Suppressor macrophage (primary cell): ENCODE results near the gene AMBRA1.

ENCODE experiments used
- DNase-seq, 4 experiments: peaks; one replicate each; pipeline ENCODE4 v3.0.0-alpha.2; 2020 to 2022

The AMBRA1 gene

DNA sequence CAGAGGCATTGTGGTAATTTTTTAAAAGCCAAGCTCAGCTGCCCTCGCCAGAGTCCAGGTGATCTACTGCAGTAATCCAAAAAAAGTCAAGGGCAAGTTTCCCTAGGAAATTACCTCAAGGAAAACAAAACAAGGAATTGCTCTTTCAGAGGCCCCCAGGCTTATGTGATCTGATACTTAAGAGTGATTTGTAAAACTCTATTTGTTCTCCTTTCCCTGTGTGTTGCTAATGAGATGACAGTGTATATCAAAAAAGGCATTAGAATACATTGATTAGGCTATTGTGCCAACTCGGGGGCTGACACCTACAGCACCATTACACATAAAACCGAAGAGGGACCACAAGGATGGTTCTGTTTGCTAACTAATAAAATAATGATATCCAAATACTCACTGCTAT is 157.7 kb downstream of the AMBRA1 start:
- no peak for DNase-seq

DNA sequence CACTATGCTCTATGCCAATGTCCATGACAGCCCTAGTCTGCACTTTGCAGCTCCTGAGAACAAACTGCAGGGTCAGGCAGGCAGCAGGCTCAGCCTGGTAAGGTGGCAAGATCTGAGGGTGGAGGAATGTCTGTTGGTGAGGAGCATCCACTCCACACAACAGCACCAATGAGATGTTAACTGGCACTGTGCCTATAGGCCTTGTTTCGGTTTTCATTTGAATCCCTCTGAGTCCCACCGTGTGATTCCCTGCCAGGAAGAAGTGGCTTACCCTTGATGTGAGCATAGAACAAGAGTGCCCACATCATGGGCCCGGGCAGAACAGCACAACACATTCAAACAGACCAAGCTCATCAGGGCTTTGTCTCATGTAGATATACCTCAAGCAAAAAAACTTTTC is 158.1 kb downstream of the AMBRA1 start:
- DNase-seq, result no peak

DNA sequence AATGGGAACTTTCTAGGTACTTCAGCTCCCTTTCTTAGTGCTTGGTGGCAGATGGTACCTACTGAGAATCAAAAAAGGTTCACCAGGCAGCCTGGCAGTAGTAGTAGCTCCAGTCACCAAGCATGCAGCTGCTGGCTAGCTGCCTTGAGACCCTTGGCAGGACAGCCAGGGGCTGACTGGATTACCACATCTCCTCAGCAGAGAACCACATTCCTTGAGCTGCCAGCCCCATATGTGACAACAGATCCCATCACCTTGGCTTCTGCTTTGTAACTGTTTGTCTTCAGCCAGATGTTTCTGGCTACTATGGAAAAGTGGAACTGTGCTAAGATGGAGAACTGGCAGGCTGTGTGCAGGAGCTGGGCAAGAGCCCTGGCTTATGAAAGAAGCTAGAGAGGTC is 162.6 kb downstream of the AMBRA1 start:
- no peak for DNase-seq

DNA sequence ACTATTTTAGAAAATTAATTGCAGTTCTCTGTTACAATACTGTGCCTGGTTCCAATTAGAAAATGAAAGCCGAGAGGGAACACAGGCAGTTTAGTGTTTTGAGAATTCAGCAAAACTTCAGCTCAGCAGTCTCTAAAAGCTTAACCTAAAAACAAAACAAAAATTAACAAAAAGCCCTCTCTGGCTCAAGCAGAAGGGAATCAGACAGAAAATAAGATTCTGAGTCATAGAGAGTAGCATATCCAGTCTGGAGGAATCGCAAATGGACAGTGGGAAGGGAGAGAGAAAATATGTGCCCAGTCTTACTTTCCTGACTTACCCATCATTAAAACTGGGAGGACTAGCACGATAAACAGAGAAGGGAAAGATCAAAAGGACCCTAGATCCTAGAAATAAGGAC is 164.1 kb downstream of the AMBRA1 start:
- no peak for DNase-seq

DNA sequence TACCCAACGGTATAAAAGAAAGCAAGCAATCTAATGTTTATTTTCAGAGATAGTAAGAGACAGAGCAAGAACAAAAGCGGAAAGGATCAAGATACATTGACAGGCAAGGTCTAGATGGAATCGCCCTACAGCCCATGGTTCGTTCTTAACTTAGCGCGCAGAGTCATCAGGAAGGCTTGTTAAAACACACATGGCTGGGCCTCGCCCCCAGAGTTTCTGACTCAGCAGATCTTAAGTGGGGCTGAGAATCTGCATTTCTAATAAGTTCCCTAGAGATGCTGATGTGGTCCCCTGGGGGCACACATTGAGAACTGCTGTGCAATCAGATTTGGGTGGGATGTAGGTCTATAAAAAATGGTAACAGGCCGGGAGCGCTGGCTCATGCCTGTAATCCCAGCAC is 166.5 kb downstream of the AMBRA1 start:
- DNase-seq, result no peak

DNA sequence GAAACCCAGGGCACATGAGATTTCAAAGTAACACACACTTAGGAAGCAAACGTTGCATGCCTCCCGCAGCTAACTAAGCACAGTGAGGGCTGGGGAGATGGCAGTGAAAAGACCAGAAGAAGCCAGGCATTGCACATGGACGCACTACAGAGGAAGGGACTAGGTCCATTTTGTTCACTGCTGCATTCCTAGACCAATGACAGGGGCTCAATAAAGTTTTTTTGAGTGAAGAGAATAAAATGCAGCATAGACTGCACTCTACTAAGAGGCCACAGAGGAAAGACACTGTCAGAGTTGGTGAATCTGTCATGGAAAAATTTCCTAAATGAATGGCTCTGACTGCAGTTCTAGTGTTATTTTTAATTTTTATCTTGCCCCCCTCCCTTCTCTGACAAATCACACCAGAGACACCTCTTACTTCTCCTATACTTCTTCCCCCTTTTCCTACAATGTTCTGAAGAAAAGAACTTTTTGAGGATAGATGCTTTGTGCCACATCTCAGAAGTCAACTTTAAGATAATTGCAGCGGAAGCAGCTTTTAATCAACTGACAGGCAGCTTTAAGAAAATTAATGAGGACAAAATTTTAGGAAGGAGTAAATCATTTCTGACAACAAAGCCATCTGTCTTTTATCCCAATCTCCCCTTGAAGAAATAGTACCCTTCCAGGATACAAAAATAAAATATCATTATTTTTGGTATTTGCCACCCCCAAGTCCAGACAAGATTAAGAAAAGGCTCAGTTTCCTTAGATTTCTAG is 167.4 kb downstream of the AMBRA1 start:
- no peak for DNase-seq

DNA sequence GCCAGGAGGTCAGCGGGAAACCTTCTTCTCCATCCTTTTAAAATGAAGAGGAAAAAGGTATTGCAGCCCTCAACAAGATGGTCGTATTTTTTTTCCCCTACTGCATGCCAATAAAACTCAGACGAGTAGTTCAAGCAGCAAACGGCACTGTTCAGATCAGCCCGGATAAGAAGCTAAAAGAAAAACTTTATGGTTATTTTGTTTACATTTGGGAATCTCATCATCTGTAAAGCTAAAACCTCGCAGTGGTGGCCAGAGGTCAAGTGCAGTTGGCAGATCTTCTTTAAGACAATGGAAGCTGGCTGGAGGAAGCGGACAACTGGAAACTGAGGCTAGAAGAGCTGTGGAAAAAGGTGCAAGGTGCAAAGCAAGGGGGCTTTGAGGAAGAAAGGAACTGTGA is 171.2 kb downstream of the AMBRA1 start:
- DNase-seq, result no peak

DNA sequence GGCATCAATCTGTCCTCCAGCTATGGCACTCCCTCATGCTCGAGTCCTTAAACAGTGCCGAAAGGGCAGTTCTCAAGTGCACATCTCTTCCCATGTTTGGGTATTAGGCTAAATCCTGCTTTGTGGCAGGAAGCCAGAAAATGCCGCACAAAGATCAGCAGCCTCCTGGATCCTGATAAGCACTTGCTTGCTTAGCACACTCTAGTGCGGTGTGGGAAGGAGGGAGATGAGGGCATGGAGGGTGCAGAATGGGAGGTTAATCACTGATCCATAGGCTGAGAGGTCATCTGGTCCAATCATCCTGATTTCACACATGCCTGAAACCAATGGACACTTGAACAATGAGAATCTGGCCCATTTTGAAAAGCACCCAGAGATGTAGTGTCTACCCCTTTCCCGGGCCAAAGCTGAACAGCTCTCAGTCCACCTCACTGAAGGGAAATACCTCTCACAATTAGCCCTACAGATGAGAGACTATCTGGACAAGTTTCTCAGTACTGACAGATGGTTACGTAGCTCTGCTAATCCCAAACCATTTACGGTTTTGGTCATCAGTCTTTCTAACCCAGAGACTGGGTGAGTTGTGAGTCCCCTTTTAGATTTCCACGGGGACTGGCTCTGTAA is 172.5 kb downstream of the AMBRA1 start:
- no peak for DNase-seq

DNA sequence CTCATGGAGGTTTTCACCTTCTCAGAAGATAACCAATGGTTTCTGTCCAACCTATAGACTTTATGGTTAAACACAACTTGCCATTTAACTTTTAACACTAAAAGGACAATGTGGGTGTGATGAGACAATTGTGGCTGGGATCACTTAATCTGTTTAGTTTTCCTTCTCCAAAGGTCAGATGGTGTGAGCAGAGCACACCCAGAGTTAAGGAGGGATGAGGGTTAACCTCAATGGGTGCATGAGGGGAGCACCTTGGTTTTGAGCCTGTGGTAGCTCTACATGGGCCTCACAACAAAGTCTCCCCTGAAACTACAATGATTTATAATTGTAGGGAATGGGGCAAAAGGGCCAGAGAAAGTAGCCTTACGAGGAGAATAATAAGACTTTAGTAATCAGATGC is 173.3 kb downstream of the AMBRA1 start:
- DNase-seq, result no peak

DNA sequence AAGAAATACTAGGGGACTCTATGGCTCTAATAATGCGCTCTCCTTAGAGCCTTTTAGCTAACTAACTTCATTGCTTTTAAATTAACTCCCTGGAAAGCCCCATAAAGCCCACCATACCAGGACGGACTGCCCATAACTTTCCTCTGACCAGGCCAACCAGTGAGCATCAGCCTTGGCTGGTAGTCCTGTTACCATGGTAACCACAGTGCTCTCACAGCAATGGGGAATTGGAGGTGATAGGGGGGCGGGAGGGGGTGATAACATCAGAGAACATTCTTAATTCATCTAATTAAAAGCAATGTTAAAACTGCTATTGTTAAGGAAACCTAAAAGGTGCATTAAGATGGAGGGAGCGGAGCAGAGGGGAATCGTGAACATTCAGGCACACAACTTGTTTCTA is 175.1 kb downstream of the AMBRA1 start:
- no peak for DNase-seq

DNA sequence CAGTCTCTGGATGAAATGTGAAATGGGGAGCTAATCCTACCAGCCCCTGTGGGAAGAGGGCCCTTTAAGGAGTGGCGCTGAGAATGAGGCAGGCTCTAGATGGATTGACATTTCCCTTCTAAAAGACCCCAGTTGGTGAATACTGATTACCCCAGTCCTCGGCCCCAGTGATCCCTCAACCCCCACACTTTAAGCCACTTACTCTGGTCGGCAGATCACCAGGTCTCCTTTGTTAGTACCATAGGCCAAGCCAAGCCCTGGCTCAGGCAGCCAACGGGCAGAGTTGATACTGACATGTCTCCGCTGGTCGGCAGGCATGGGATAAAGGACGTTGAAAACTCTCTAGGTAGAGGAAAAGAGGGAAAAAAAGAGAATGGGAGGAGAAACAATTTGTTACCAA is 176.1 kb downstream of the AMBRA1 start:
- DNase-seq, result no peak

DNA sequence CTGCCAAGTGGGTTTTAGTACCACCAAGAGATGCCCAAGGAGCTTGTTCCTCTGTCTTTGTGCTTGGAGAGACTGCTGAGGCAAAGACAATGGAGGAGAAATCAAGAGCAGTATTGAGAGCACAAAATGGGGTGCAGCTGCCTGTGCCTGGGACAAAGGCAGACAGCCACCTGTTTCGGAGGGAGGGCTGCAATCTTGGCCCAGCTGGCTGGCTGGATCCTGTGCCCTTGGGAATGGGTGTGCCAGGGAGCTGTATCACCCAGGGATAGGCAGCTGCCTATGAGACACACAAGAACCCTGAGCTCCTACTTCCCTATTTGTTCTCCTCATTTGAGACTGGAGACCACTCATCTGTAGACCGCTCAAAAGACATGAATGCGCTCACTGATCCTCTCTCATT is 178.9 kb downstream of the AMBRA1 start:
- no peak for DNase-seq

DNA sequence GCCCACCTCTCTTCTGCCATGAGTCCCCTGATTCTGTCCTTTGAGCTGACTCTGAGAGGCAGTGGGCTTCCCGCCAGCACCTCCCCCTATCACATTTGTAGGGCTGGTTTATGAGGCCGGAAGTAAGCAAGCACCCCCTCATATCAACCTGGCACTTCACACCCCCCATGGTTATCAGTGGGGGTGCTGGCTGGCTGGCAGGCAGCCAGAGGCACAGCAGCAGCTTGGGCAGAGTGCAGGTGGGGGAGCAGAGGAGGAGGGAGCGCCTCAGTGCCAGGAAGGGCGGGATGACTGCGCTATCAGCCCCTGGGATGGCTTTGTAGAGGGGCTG is 179.4 kb downstream of the AMBRA1 start:
- no peak for DNase-seq

DNA sequence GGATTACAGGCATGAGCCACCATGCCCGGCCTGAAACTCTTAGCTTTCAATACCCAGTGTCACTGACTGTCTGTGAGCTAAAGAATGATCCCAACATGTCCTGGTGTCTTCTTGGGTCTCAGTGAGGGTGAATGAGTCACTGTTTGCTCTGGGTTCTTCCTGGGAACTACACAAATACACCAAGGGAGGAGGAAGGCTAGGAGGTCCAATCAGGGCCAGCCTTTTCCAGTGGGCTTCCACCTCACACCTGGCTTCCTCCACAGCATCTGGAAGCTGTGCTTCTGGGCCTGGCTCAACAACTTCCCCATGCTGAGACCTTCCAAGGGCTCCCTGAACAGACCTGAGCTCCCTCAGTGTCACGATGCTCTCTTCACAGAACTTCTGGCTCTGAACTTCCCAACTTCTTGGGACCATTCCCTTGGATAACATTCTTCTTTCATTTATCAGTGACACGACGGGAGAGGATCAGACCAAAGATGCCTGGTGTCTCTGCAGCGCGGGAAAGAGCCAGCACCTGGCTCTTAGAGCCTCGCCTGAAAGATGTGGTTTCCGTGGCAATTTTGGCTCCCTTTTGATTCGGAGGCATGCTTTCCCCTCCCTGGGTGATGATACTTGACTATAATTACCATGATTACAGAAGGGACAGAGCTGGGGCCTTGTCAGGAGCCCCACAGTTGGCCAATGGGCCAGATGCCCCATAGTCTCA is 179.9 kb downstream of the AMBRA1 start:
- DNase-seq, result no peak

DNA sequence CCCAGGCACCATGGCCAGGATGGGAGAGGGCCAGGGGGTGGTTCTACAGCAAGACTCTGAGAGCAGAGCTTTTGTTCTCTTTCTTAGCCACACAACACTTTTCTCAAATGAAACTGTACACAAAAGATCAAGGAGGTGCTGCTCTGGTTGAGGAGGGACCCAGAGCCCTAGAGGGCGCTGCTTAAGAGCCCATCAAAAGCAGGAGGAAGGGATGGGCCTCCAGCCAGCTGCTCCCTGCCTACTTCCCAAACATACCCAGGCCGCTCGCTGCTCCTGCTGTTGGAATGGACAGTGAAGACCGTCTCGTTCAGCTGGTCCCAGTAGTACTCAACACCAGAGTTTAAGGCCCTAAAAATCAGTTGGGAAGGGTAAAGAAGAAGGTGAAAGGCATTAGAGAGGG is 183.8 kb downstream of the AMBRA1 start:
- DNase-seq, result no peak

DNA sequence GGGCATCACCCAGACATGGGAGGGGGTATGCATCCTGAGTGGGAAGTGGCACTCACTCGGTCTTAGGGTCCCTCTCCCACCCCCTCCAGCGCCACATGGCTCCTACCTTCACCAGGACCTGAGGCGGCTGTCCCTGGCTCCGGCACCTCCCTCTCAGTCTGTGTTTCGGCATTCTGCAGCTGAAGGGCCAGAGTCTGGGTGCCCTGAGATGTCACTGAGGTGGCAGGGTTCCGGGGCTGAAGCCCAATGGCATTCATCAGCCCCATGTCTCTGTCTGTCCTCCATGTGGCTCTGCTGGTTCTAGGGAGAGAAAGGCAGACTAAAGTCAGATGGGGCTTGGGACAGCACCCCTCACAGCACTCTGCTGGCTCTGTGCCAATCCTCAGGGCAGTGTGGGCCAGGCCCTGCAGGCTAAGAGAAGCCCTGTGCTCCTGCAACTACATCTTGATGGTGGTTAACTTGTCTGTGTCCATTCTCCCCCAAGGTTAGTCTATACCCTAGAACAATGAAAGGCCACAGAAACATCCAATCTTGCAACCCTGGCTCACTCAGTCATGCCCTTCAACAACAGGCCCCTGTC is 185.3 kb downstream of the AMBRA1 start:
- no peak for DNase-seq

DNA sequence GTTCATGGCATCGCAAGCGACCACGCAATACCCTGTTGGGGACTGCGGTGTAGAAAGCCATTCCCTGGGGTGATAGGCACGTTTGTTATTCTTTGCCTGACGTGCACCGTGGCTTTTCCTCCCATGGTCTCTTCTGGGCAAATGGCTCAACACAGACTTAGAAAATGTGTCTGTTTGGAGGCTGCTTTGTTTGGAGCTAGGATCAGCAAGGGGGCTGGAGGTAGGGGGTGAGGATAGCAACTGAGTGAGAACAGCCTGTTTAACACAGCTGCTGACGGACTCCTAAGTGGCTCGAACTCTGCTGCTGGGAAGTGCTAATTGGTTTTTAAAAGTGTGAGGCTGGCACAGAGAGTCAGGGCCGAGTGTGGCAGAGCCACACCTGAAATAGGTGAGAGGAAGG is 186.2 kb downstream of the AMBRA1 start:
- DNase-seq, result no peak

DNA sequence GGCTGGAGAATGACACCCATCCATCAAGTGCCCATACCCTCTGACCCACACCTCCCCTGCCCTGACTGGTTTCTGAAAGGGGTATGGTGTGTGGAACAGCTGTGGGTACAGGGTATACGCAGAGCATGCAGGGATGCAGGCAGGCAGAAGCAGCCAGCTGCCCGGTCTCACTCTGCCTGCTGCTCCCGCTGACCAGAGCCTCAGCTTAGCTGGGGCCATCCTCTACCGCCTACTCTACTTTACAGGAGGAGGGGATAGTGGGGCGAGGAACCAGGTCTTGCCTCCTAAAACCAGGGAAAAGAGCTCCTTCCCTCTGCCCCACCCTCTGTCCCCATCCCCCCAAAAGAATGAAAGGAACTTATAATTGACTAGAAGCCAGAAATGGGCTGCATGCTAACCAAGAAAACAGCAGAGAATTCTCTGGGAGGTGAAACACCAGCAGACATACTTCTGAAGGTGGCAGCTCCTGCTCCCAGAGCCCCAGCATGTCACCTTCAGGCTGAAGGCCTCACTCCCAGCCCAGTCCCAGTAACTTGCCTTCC is 189.3 kb downstream of the AMBRA1 start:
- no peak for DNase-seq

DNA sequence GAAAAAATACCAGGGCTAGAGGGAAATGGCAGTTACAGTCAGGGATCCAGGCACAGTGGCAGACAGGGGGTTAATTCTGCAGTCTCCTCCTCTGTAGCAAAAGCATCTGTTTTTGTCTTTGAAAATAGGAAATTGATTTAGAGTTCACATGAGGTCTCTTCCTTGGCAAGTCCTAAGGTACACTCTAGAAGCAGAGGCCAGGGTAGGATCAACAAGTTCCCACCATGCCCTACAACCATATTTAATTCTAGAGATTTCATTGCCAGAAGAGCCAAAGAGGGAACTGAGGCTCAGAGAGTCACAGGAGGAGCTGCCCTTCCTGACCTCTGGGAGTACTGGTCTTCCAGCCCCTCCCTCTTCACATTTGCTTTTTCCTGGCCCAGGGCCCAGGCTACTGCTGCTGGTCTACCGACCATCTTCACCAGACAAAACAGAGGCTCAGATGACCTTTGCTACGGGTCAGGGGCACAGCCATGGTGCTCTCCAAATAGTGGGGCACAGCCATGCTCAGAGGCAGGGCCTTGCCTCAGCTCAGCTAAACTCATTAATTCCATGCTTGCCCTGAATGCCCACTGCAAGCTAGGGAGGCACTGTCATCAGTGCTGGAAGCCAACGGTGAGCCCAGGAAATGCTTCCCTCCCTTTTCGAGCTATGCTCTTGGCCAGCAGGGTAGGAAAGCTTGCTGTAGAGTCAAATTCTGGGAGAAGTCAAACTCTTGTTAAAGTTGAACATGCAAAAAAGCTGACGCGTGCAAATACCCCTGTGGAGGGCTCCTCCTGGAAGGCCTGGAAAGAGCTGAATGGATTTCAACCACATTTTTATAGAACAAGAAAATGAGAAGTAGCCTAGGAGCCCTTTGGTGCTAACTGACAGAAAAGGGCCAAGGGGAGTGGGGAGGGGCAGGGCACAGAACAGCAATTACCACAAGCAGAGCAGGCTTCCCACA is 190.6 kb downstream of the AMBRA1 start:
- no peak for DNase-seq

DNA sequence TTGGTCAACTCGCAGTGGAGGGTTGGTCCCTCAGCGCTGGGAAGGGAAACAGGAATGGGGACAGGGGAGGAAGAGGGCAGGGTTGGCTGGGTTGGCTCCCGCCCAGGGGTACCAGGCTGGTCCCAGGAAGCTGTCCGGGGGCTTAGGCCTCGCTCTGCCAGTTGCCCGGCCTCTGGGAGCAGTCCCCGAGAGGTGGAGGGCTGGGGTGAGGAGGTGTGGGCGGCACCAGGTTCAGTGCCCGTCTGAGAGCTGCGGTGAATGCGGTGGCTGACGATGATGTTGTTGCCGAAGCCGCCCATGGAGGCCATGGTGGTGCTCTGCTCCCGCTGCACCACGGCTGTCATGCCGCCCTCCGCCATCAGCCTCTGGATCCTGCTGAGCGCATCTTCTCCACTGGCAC is 196.3 kb downstream of the AMBRA1 start:
- no peak for DNase-seq

DNA sequence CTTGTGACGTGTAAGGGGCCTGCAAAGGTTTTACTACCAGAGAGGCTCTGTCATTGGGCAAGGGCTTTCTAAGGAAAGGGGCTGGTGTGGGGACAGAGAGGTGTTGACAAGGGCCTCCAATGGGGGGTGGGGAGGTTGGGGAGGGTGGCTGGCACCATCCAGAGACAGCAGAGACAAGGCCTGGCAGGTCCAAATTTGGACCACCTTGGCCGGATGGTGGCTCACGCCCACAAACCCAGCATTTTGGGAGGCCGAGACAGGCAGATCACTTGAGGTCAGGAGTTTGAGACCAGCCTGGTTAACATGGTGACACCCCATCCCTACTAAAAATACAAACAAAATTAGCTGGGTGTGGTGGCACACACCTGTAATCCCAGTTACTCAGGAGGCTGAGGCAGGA is 200.1 kb downstream of the AMBRA1 start:
- no peak for DNase-seq

DNA sequence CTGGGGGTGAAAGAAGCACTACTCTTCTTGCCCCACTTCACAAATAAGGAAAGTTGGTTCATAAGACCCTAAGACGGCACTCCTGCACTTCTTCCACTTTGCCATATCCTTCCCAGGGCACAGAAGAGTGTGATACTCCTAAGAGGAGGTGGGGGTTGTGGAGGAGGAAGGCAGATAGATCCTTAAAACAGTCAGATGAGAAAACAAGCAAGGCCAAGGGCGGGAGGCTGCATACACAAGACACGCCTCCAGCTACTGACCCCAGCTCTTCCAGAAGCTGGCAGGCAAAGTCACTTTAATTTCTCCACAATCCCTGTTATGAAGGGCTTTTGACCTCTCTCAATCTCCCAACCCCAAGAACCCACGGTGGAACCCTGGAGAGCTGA is 200.6 kb downstream of the AMBRA1 start:
- no peak for DNase-seq
